ENCODE measurements around the gene NT5DC2. TPM values are rescaled to one million over a fixed set of nuclear protein-coding genes. Genes with fewer than 3 reads are reported as not detected.

Gene NT5DC2
- total RNA-seq, 2 donors from 2014 or later = 288 to 341 TPM

DNA sequence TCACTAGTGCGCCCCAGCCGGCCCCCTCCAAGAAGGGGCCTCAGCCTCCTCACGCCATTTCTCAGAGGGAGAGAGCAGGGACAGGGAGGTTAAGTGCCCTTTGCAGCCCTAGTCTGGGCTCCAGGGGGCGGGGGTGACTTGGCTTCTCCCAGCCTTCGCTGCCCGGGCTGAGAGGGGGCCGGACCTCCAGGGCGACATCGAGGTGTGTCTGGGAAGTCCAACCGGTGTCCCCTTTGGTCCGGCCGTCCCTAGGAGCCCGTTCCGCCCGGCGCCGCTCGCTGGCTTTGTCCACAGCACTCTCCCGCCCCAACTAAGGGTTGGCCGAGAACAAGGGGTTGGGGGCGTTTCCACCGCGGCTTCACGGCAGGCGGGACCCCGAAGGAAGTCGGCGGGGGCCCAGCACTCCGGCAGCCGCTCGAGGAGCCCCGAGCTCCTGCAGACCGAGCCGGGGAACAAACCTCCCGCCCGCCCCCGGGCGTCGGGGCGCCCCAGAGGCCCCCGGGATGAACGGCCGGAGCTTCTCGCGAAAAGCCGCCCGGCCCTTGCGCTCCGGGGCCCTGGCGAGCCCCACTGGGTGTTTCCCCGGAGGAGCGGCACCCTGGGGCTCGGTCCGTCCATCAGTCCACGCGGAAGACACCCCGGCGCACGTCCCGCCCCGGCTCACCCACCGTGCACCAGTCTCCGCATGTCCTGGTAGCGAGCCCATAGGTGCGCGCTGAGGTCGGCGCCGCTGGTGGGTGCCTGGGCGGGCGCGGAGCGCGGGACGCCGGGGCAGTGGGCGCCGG, 627 bp downstream of the NT5DC2 start:
- no peaks in the 10 kb centered on the region for H3K9me3 ChIP-seq (ENCODE audit: control insufficient read depth, low read length)
- Mint-ChIP-seq H3K36me3 (ENCODE audit: low read depth) (peaks cover 10% of the 10 kb centered on the region), H3K27me3 (ENCODE audit: insufficient read depth) (no peaks in the 10 kb centered on the region), H3K27ac (no peak overlapping the region), H3K4me1 (peaks cover 15% of the 10 kb centered on the region), H3K4me3 (peak overlapping the region; percentile 71), H3K9me3 (no peaks in the 10 kb centered on the region)
- peak; percentile 83 for DNase-seq
- H3K27ac ChIP-seq (ENCODE audit: low read depth, low read length) = peak overlapping the region; percentile 88
- H3K36me3 ChIP-seq (ENCODE audit: control insufficient read depth, insufficient read depth, low read length) = peaks cover 35% of the 10 kb centered on the region
- peak overlapping the region; percentile 83 for H3K4me3 ChIP-seq (ENCODE audit: low read length)
- peak overlapping the region; percentile 75 for H3K9ac ChIP-seq (ENCODE audit: extremely low read depth, low read length, poor library complexity, severe bottlenecking)
- H3K4me1 ChIP-seq (ENCODE audit: control insufficient read depth, insufficient read depth, low read length) = peaks cover 5% of the 10 kb centered on the region
- whole genome bisulfite sequencing, 2 experiments (ENCODE audit: insufficient coverage in 1 of 2, insufficient read length in 1 of 2) = 1% methylated on average over 26 to 78 of the region's 78 CpGs
- TF ChIP-seq, protein P1, sequence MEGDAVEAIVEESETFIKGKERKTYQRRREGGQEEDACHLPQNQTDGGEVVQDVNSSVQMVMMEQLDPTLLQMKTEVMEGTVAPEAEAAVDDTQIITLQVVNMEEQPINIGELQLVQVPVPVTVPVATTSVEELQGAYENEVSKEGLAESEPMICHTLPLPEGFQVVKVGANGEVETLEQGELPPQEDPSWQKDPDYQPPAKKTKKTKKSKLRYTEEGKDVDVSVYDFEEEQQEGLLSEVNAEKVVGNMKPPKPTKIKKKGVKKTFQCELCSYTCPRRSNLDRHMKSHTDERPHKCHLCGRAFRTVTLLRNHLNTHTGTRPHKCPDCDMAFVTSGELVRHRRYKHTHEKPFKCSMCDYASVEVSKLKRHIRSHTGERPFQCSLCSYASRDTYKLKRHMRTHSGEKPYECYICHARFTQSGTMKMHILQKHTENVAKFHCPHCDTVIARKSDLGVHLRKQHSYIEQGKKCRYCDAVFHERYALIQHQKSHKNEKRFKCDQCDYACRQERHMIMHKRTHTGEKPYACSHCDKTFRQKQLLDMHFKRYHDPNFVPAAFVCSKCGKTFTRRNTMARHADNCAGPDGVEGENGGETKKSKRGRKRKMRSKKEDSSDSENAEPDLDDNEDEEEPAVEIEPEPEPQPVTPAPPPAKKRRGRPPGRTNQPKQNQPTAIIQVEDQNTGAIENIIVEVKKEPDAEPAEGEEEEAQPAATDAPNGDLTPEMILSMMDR (conservative IDR thresholded peaks at IDR 0.05) = no peak
- no peaks in the 10 kb centered on the region for H3K27me3 ChIP-seq (ENCODE audit: control insufficient read depth, insufficient read depth, low read length, poor library complexity, severe bottlenecking)

DNA sequence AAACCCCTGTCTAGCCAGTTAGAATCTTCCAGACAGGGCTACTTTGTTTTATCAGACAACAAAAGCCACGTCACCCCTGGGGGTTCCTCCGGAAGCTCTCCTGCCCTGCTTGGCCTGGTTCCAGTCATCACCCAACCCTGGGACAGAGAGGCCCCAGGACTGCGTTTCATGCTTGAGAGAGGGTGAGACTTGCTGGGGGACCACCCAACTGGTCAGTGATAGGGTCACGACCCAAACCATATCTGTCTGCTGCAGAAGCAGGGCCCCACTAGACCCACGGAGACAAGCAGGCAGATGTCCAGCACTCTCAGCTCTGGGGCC, 1.2 kb downstream of the NT5DC2 start:
- H3K27ac Mint-ChIP-seq = peak overlapping the region; percentile 35
- peak overlapping the region; percentile 83 for H3K4me3 ChIP-seq (ENCODE audit: low read length)
- no peaks in the 10 kb centered on the region for H3K9me3 Mint-ChIP-seq
- WGBS, 2 experiments (ENCODE audit: insufficient coverage in 1 of 2, insufficient read length in 1 of 2) = 39 to 43% methylated on average over 1 to 5 of the region's 5 CpGs
- H3K36me3 Mint-ChIP-seq (ENCODE audit: low read depth) = peaks cover 14% of the 10 kb centered on the region
- peaks cover 5% of the 10 kb centered on the region for H3K4me1 ChIP-seq (ENCODE audit: control insufficient read depth, insufficient read depth, low read length)
- peak overlapping the region; percentile 75 for H3K9ac ChIP-seq (ENCODE audit: extremely low read depth, low read length, poor library complexity, severe bottlenecking)
- peak overlapping the region; percentile 88 for H3K27ac ChIP-seq (ENCODE audit: low read depth, low read length)
- H3K4me3 Mint-ChIP-seq = peak overlapping the region; percentile 71
- no peaks in the 10 kb centered on the region for H3K9me3 ChIP-seq (ENCODE audit: control insufficient read depth, low read length)
- peaks cover 40% of the 10 kb centered on the region for H3K36me3 ChIP-seq (ENCODE audit: control insufficient read depth, insufficient read depth, low read length)
- no peaks in the 10 kb centered on the region for H3K27me3 Mint-ChIP-seq (ENCODE audit: insufficient read depth)
- TF ChIP-seq, protein P1 (conservative IDR thresholded peaks at IDR 0.05) = no peak
- no peak for DNase-seq
- H3K27me3 ChIP-seq (ENCODE audit: control insufficient read depth, insufficient read depth, low read length, poor library complexity, severe bottlenecking) = no peaks in the 10 kb centered on the region
- H3K4me1 Mint-ChIP-seq = peaks cover 10% of the 10 kb centered on the region

DNA sequence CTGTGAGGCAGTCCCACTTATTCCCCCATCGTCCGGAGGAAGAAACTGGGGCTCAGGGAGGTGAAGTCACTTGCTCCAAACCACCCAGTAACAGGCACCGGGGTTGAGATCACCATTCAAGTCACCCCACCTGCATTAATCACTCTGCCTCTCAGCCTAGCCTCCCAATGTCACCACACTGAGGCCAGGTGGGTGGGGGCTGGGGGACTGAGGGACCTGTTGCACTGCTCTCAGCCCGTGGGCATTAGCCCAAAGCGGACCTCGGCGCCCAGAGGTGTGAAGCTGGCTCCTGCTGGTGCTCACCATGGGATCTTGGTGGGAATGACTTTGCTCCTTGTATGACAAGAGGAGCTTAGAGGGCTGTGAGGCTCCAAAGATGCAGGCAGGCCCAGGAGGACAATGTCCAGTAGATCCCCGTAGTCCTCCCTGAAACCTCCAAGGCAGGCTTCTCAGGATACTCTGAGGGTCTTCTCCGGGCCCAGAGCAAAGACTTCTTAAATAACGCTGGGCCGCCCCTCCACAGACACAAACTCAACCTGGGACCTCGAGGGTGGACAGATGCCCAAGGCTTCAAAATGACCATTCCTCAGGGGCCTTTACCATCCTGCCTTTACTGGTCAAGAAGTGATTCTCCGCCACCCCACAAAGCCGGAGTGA, 1.7 kb downstream of the NT5DC2 start:
- Histone ChIP-seq H3K4me1 (ENCODE audit: control insufficient read depth, insufficient read depth, low read length) (peaks cover 5% of the 10 kb centered on the region), H3K9me3 (ENCODE audit: control insufficient read depth, low read length) (no peaks in the 10 kb centered on the region), H3K27ac (ENCODE audit: low read depth, low read length) (peak overlapping the region; percentile 88), H3K9ac (ENCODE audit: extremely low read depth, low read length, poor library complexity, severe bottlenecking) (peak overlapping the region; percentile 75), H3K36me3 (ENCODE audit: control insufficient read depth, insufficient read depth, low read length) (peaks cover 45% of the 10 kb centered on the region), H3K27me3 (ENCODE audit: control insufficient read depth, insufficient read depth, low read length, poor library complexity, severe bottlenecking) (no peaks in the 10 kb centered on the region), H3K4me3 (ENCODE audit: low read length) (peak overlapping the region; percentile 83)
- Mint-ChIP-seq H3K4me1 (peaks cover 7% of the 10 kb centered on the region), H3K4me3 (peak overlapping the region; percentile 71), H3K27ac (peak overlapping the region; percentile 35), H3K27me3 (ENCODE audit: insufficient read depth) (no peaks in the 10 kb centered on the region), H3K9me3 (no peaks in the 10 kb centered on the region), H3K36me3 (ENCODE audit: low read depth) (peaks cover 18% of the 10 kb centered on the region)
- TF ChIP-seq, protein P1 (conservative IDR thresholded peaks at IDR 0.05) = no peak
- no peak for DNase-seq
- 90% methylated on average over 13 to 14 of the region's 14 CpGs for WGBS, 2 experiments (ENCODE audit: insufficient coverage in 1 of 2, insufficient read length in 1 of 2)

Measured in endodermal cell (in vitro differentiated cells).